GM18873 (cell line): ENCODE data around the gene TYW1B.
"Not testable (repeated sequence)": the region's sequence is repeated elsewhere in the genome, so short reads cannot be mapped to it uniquely, and the experiment has no call there.

ENCODE experiments used
- ATAC-seq: cut with Tn5 transposase; IDR thresholded peaks from one replicate; pipeline ENCODE4 v1.9.1; 2021; ENCODE audit warnings: mild to moderate bottlenecking, moderate library complexity, moderate number of reproducible peaks; ENCODE audit not compliant: unreplicated experiment, low FRiP score

The TYW1B gene

GRCh38 chr7:72827839-72828591 lies at the start of gene TYW1B:
Gene TYW1B (minus strand): TSS chr7:72828200. CDS start chr7:72828075, 125 bp downstream.
- peak; percentile 84 for ATAC-seq

DNA sequence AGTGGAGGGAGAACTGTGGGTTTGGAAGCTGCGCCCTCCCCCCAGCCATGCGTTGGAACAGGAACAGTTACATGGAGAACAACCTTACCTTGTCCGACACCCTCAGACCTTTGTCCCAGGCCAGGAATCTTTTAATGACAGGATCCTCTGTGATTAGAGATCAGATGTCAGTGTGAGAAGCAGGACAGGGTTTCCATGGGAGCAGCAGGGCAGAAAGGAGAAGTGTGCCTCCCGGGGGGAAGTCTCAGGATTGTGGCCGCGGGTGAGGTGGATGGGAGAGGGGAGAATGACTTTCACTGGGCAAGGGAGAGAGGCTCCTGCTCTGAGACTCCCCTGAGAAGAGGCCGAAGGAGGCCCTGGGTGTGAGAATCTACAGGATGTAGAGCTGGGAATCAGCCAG lies 39.6 kb upstream of the TYW1B start:
- ATAC-seq, result not testable (repeated sequence)

- ATAC-seq, result not testable (repeated sequence)
These were observed 30.9 kb upstream of the TYW1B start for GRCh38 chr7:72858846-72859400.

- ATAC-seq, result not testable (repeated sequence)
These were observed 29.9 kb upstream of the TYW1B start for GRCh38 chr7:72857925-72858324.

DNA sequence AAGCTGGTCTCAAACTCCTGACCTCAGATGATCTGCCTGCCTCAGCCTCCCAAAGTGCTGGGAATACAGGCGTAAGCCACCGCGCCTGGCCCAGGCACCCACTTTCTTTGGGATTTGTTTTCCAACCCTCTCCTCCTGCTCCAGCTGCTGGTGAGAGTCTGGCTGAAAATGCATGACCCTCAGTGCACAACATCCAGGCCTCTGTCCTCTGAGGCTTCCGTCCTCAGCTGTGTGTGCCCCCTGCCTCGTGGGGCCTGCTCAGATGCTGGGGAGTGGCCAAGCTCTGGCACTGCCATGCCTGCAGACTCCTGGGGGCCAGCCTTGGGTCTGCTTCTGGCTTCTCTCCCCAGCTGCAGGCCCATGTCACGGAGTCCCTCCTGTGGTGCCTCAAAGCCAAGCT lies 27.3 kb upstream of the TYW1B start:
- not testable (repeated sequence) for ATAC-seq

GRCh38 chr7:72852937-72853336 lies 24.9 kb upstream of the TYW1B start:
- ATAC-seq, result not testable (repeated sequence)

DNA sequence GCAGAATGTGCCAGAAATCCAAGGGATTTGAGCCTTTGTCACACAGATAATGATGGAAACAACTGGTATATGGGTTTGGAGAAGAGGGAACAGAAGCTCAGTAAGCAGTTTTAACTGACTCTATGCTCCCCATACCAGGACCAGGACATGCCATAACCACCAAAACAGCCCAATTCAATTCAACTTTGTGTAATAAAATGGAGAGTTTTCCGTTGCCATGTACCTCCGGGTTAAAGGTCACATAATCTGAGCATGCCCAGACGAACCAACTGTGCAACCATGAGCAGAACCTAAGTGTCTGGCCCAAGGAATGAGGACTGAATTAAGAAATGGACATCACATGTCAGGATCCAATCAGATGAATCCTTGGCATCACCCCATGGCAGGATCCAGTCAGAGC lies 22.7 kb upstream of the TYW1B start:
- not testable (repeated sequence) for ATAC-seq

DNA sequence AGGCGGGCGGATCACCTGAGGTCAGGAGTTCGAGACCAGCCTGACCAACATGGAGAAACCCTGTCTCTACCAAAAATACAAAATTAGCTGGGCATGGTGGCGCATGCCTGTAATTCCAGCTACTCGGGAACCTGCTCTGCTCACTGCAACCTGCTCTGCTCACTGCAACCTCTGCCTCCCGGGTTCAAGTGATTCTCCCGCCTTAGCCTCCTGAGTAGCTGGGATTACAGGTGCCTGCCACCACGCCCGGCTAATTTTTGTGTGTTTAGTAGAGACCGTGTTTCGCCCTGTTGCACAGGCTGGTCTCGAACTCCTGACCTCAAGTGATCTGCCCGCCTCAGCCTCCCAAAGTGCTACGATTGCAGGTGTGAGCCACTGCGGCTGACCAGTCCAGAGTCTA lies 16.1 kb upstream of the TYW1B start:
- not testable (repeated sequence) for ATAC-seq

GRCh38 chr7:72843166-72843565 lies 15.2 kb upstream of the TYW1B start:
- ATAC-seq, result not testable (repeated sequence)

DNA sequence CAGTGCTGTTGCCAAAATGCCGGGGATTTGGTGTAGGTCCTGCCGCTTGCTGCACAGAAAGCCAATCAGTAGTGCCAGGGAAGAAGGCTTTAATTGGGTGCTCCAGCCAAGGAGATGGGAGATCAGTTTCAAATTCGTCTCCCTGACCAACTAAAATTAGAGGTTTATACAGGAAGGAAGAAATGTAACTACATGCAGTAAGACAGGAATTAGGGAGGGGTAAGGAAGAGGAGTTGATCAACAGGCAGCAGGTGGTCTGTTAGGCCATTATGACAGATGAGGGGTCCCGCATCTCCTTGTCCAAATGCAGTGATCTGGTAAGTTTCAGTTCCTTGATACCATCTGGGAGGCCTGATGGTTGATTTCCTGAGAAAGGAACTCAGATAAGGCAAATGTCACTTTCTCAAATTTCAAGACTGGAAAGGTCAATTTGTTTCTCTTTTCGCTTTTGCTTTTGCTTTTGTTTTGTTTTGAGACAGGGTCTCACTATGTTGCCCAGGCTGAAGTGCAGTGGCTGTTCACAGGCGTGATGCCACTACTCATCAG lies 13.0 kb upstream of the TYW1B start:
- not testable (repeated sequence) for ATAC-seq

DNA sequence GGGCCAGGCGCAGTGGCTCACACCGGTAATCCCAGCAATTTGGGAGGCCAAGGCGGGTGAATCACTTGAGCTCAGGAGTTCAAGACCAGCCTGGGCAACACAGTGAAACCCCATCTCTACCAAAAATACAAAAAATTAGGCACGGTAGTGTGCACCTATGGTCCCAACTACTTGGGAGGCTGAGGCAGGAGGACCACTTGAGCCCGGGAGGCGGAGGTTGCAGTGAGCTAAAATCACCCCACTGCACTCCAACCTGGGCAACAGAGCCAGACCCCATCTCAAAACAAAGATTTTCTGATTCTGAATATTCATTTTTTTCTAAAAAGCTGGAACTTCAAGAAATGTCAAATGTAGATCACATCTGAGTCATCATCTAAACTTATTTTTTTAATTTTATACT lies 10.3 kb upstream of the TYW1B start:
- not testable (repeated sequence) for ATAC-seq

DNA sequence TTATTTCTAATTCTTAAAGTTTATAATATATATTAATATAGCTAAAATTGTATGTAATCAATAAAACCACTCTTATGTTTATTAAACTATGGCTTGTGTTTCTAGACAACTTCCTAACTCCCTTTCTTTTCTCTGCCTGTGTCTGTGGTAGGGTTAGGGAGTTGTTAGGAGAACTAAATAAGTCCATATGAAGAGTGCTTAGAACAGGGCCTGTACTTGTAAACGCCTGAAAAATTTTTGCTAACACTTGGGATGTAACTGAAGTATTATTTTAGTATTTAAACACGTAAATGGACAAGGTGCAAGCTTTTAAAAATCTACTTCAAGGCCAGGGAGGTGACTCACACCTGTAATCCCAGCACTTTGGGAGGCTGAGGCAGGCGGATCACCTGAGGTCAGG lies 9.3 kb upstream of the TYW1B start:
- ATAC-seq, result not testable (repeated sequence)

DNA sequence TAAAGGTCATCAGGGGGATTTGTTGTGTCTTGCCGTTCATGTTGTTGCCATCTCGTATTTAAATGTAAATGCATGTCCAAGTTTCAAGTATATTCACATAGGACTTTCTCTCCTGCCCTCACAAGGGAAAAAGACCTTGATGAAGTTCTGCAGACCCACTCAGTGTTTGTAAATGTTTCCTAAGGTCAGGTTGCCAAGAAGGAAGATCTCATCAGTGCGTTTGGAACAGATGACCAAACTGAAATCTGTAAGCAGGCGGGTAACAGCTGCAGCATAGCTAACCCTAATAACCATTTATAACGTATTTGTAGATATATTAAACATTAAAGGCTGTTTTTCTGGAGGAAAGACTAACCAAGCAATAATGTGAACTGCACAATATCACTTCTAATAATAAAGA lies 2.6 kb upstream of the TYW1B start:
- not testable (repeated sequence) for ATAC-seq

DNA sequence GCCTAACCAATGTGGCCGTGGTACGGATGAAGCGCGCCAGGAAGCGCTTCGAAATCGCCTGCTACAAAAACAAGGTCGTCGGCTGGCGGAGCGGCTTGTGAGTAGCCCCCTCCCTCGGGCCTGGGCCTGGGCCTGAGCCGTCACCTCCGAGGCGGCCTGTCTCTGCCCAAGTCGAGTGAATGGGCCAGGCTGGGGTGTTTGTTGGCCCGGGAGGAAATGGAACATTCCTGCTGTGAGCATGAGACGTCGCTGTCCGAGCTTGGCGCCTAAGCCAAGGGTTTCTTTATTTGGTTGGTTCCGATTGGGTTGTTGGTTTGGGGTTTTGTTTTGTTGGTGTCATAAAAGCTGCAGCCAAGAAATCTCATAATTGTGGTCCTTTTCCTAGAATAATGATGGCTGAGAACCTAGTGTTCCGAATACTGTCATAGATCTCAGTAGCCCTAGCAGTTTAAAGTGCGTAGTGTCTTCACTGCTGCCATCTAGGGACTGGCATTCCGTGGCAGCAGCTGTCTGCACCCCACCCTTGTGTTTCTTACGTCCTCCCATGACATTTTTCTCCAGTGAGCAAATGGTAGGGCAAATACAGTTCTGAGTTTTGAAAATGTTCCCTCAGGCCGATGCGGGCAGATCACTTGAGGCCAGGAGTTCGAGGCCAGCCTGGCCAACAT lies 1.8 kb upstream of the TYW1B start:
- peak; percentile 21 for ATAC-seq

DNA sequence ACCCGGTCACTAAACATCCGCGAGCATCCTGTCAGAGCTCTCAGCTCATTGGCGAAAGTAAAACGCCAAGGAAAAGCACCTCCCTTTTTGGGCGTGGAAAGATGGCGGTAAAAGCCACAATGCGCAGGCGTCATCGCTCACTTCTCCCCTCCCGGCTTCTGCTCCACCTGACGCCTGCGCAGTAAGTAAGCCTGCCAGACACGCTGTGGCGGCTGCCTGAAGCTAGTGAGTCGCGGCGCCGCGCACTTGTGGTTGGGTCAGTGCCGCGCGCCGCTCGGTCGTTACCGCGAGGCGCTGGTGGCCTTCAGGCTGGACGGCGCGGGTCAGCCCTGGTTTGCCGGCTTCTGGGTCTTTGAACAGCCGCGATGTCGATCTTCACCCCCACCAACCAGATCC lies 1.3 kb upstream of the TYW1B start:
- peak; percentile 51 for ATAC-seq

DNA sequence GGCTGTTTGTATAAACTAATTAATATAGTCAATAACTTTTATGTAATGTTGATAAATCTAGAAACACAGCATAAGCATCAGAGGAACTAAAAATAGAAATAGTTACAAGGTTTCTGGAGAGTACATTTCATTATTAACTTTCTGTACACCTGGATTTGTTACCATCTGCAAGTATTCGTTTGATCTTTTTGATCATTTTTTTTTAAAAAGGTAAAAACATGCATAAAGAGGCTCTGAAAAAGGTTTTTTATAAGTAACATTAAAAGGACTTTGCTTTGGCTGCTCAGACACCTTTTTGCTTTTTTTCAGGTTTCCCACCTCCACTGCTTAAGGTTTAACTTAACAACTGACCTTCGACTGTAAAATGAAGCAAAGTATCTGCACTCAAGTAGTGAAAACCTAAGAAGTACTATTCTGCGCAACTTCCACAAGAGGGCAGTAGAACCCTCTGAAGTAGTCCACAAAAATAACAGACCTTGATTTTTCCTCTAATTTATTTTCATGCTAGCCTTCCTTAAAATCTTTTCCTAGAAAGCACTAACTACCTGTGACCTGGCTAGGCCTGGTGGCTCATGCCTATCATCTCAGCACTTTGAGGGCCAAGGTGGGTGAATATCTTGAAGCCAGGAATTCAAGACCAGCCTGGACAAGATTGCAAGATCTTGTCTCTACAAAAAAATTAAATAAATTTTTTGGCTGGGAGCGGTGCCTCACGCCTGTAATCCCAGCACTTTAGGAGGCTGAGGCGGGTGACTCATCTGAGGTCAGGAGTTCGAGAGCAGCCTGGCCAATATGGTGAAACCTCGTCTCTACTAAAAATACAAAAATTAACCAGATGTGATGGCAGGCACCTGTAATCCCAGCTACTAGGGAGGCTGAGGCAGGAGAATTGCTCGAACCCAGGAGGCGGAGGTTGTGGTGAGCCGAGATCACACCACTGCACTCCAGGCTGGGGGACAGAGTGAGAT lies 4.0 kb downstream of the TYW1B start:
- not testable (repeated sequence) for ATAC-seq

DNA sequence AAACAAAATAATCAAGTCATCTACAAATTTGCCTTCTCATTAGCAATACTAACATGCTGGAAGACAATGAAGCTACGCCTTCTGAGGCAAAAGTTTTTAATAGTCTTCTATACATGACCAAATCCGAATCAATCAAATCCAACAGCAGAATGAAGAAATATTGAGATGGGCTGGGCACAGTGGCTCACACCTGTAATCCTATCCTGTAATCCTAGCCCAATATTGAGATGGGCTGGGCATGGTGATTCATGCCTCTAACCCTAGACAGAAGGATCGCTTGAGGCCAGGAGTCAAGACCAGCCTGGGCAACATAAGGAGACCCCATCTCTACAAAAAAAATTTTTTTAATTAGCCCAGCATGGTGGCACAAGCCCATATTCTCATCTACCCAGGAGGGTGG lies 5.5 kb downstream of the TYW1B start:
- not testable (repeated sequence) for ATAC-seq

DNA sequence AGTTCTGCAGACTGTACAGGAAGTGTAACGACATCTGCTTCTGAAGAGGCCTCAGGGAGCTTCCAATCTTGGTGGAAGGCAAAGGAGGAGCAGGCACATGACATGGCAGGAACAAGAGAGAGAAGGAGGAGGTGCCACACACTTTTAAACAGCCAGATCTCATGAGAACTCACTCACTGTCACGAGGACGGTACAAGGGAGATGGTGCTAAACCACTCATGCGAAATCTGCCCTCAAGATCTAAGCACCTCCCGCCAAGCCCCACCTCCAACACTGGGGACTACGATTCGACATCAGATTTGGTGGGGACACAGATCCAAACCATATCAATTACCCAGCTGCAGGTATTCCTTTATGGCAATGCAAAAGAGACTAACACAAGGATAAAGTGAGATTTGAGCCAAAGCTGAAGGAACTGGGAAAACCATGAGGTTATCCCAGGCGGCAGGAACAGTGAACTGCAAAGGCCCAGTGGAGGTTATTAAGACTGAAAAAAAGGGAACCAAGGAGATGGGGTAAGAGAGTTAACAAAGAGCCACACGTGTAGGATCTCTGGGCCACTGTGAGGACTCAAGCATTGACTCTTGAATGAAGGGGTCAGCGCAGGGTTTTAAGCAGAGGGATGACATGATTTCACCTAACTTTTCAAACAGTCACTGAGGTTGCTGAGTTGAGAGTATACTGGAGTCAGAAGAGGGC lies 9.2 kb downstream of the TYW1B start:
- ATAC-seq, result not testable (repeated sequence)

GRCh38 chr7:72817661-72818060 lies 10.3 kb downstream of the TYW1B start:
- not testable (repeated sequence) for ATAC-seq
